ENCODE measurements around the gene GIPC1. TPM values are rescaled to one million over a fixed set of nuclear protein-coding genes. Genes with fewer than 3 reads are reported as not detected.
"Not testable (repeated sequence)": the region's sequence is repeated elsewhere in the genome, so short reads cannot be mapped to it uniquely, and the experiment has no call there.

GIPC1 gene
- polyA plus RNA-seq, 4 donors = 58.3 to 102 (median 63.4) TPM

- no peak for DNase-seq (ENCODE audit: low read depth in 4 of 4, low spot score in 3 of 4)
Measured at GRCh38 chr19:14519245-14519859, 23.4 kb upstream of the GIPC1 start.

GRCh38 chr19:14517840-14518505, 22.0 kb upstream of the GIPC1 start, which contains the start of gene DNAJB1:
Gene DNAJB1, minus strand, starts transcription at chr19:14518397. Its CDS starts 48 bp downstream, at chr19:14518349.
- DNase-seq (ENCODE audit: low read depth in 4 of 4, low spot score in 3 of 4) = no peak

- no peak for DNase-seq (ENCODE audit: low read depth in 4 of 4, low spot score in 3 of 4)
Measured at GRCh38 chr19:14517446-14517839, 21.5 kb upstream of the GIPC1 start.

GRCh38 chr19:14516746-14517438, 21.0 kb upstream of the GIPC1 start:
- no peak for DNase-seq (ENCODE audit: low read depth in 4 of 4, low spot score in 3 of 4)

GRCh38 chr19:14516048-14516534, 20.2 kb upstream of the GIPC1 start:
- no peak for DNase-seq (ENCODE audit: low read depth in 4 of 4, low spot score in 3 of 4)

GRCh38 chr19:14515501-14516047, 19.6 kb upstream of the GIPC1 start:
- no peak for DNase-seq (ENCODE audit: low read depth in 4 of 4, low spot score in 3 of 4)

GRCh38 chr19:14514215-14514863, 18.4 kb upstream of the GIPC1 start:
- no peak for DNase-seq (ENCODE audit: low read depth in 4 of 4, low spot score in 3 of 4)

GRCh38 chr19:14512406-14512961, 16.6 kb upstream of the GIPC1 start:
- no peak for DNase-seq (ENCODE audit: low read depth in 4 of 4, low spot score in 3 of 4)

GRCh38 chr19:14511229-14511593, 15.3 kb upstream of the GIPC1 start:
- no peak for DNase-seq (ENCODE audit: low read depth in 4 of 4, low spot score in 3 of 4)

- DNase-seq (ENCODE audit: low read depth in 4 of 4, low spot score in 3 of 4) = no peak
Measured at GRCh38 chr19:14510311-14511228, 14.6 kb upstream of the GIPC1 start.

- no peak for DNase-seq (ENCODE audit: low read depth in 4 of 4, low spot score in 3 of 4)
Measured at GRCh38 chr19:14507704-14508542, 12.0 kb upstream of the GIPC1 start.

GRCh38 chr19:14505488-14506239, 9.7 kb upstream of the GIPC1 start:
- no peak for DNase-seq (ENCODE audit: low read depth in 4 of 4, low spot score in 3 of 4)

GRCh38 chr19:14504575-14504974, 8.6 kb upstream of the GIPC1 start:
- DNase-seq (ENCODE audit: low read depth in 4 of 4, low spot score in 3 of 4) = not testable (repeated sequence)

- DNase-seq (ENCODE audit: low read depth in 4 of 4, low spot score in 3 of 4) = no peak
Measured at GRCh38 chr19:14503285-14503684, 7.4 kb upstream of the GIPC1 start.

GRCh38 chr19:14502334-14503092, 6.6 kb upstream of the GIPC1 start:
- no peak for DNase-seq (ENCODE audit: low read depth in 4 of 4, low spot score in 3 of 4)

- DNase-seq (ENCODE audit: low read depth in 4 of 4, low spot score in 3 of 4) = no peak
Measured at GRCh38 chr19:14497228-14497921, 1.4 kb upstream of the GIPC1 start.

- DNase-seq (ENCODE audit: low read depth in 4 of 4, low spot score in 3 of 4) = no peak
Measured at GRCh38 chr19:14496834-14497227, 904 bp upstream of the GIPC1 start.
